ENCODE measurements around the gene SOX6. TPM values are rescaled to one million over a fixed set of nuclear protein-coding genes. Genes with fewer than 3 reads are reported as not detected.

SOX6 gene
- total and polyA plus RNA-seq, 2 of the 13 experiments (the other 11 are each of a cell fraction or from before 2014, with no cell fraction given): 2.6 to 11.2 TPM

GRCh38 chr11:16361108-16361865 is 4.9 kb upstream of the SOX6 start (continued):
- TF ChIP-seq, protein P1, sequence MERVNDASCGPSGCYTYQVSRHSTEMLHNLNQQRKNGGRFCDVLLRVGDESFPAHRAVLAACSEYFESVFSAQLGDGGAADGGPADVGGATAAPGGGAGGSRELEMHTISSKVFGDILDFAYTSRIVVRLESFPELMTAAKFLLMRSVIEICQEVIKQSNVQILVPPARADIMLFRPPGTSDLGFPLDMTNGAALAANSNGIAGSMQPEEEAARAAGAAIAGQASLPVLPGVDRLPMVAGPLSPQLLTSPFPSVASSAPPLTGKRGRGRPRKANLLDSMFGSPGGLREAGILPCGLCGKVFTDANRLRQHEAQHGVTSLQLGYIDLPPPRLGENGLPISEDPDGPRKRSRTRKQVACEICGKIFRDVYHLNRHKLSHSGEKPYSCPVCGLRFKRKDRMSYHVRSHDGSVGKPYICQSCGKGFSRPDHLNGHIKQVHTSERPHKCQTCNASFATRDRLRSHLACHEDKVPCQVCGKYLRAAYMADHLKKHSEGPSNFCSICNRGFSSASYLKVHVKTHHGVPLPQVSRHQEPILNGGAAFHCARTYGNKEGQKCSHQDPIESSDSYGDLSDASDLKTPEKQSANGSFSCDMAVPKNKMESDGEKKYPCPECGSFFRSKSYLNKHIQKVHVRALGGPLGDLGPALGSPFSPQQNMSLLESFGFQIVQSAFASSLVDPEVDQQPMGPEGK (CRISPR knock-in tag; IDR thresholded peaks at IDR 0.05): no peak
- no peak for TF ChIP-seq EED (CRISPR knock-in tag; IDR thresholded peaks at IDR 0.05)
- TF ChIP-seq GZF1 (CRISPR knock-in tag; IDR thresholded peaks at IDR 0.05): no peak

DNA sequence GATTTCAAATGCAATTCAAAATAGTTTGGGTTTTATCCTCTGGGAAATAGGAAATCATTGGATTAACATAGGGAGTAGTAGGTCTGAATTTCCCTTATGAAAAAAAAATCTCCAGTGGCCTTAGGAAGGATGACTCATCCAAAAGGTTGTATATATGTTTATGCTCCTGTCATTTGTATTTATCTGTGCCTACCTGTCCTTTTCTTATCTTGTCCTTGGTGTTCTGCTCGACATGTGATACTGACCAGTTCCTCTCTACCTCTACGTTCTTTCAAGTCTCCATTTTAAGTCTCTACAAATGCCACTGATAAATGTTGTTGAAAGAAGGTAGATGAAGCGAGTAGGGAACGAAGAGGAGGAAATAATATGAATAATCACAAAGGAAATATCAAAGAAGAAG is 3.0 kb upstream of the SOX6 start:
- no peaks in the 10 kb centered on the region for H3K27me3 ChIP-seq (ENCODE audit: control insufficient read depth in 1 of 2, insufficient read depth in 2 of 2, low read length in 2 of 2)
- no peak overlapping the region for H3K4me3 ChIP-seq (replicated peaks in 1 of 3; ENCODE audit: insufficient read depth in 1 of 3, low read depth in 2 of 3, low read length in 3 of 3)
- WGBS (ENCODE audit: low lambda C conversion rate): 14% methylated on average over 4 of the region's 4 CpGs
- peaks cover 49% of the 10 kb centered on the region for H3K4me1 ChIP-seq (ENCODE audit: insufficient read depth, low read length)
- H2AFZ ChIP-seq (ENCODE audit: low read length): no peak overlapping the region
- in situ Hi-C loops (cut with HindIII; ENCODE audit: extremely low pct_ligation_motif_present, low pct_unique_long_range_greater_than_20kb) (no loop called here), intact Hi-C loops (cut with micrococcal nuclease; ENCODE audit: unreplicated experiment) (loop anchor here (5.0 kb wide), 2 partner anchors 97 to 248 kb away; no protein-coding TSS in a partner anchor)
- no peak overlapping the region for H3K9ac ChIP-seq (ENCODE audit: insufficient read depth, low read depth, low read length)
- H3K79me2 ChIP-seq (ENCODE audit: insufficient read depth, low read length): peaks cover 3% of the 10 kb centered on the region
- no peak for FAIRE-seq
- no TSS peak for BruUV-seq (replicated peaks)
- H3K27ac ChIP-seq (ENCODE audit: extremely low read length, insufficient read depth, low read length): no peak overlapping the region
- no peaks in the 10 kb centered on the region for H4K20me1 ChIP-seq (ENCODE audit: insufficient read depth, low read length)
- no peak overlapping the region for H3K4me2 ChIP-seq (ENCODE audit: low read depth, low read length)
- TF ChIP-seq HOMEZ (CRISPR knock-in tag; IDR thresholded peaks at IDR 0.05; ENCODE audit: low read depth): 0 out of 2 replicates have a peak, but pooled peaks have one; percentile 11
- TF ChIP-seq, protein P2, sequence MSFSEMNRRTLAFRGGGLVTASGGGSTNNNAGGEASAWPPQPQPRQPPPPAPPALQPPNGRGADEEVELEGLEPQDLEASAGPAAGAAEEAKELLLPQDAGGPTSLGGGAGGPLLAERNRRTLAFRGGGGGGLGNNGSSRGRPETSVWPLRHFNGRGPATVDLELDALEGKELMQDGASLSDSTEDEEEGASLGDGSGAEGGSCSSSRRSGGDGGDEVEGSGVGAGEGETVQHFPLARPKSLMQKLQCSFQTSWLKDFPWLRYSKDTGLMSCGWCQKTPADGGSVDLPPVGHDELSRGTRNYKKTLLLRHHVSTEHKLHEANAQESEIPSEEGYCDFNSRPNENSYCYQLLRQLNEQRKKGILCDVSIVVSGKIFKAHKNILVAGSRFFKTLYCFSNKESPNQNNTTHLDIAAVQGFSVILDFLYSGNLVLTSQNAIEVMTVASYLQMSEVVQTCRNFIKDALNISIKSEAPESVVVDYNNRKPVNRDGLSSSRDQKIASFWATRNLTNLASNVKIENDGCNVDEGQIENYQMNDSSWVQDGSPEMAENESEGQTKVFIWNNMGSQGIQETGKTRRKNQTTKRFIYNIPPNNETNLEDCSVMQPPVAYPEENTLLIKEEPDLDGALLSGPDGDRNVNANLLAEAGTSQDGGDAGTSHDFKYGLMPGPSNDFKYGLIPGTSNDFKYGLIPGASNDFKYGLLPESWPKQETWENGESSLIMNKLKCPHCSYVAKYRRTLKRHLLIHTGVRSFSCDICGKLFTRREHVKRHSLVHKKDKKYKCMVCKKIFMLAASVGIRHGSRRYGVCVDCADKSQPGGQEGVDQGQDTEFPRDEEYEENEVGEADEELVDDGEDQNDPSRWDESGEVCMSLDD (CRISPR knock-in tag; IDR thresholded peaks at IDR 0.05; ENCODE audit: borderline replicate concordance): no peak
- ATAC-seq: no peak
- no peak for DNase-seq (ENCODE audit: low spot score)
- H3K9me3 ChIP-seq (ENCODE audit: low read length): no peaks in the 10 kb centered on the region
- ChIA-PET POLR2A (no interaction called here), CTCF (ENCODE audit: low intra/inter-chr PET ratio, low total read pairs) (no interaction called here)
- H3K36me3 ChIP-seq (replicated peaks in 1 of 2; ENCODE audit: control insufficient read depth in 1 of 2, insufficient read depth in 2 of 2, low read length in 2 of 2): no peaks in the 10 kb centered on the region
